ENCODE data around the gene RBM47.

DNA sequence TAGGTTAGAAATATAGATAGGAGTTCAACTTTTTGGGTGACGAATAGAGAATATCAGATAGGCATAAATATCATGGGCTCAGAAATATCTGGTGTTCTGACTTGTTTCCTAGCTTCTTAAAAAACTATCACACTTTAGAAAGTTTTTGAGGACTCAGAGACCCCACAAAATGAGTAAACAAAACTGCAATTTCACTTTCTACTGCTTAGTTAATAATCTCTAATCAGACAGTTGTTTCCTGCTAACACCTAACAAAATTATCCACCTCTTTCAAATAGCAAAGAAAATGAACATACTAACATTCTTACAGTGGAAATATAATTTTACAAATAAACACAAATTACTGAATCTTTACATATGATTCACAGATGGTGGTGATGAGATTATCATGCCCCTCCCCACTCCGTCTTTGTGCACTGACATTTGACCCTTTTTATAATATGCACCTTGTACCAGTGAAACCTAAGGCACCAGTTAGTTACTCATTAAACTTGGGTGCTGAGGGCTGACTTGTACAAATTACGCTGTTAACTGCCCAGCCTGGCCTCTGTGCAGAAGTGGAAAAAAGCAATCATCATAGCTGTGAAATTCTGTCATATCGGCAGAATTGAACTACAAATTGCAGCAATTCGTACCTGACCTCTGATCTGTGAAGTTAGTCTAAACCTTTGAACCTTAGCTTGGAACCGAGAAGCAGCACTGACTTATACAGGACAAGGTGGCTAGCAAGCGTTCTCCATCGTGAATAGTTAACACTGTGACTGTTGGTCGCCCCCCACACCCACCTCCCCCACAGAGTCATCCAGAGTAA lies 155.9 kb downstream of the RBM47 start:
- TF ChIP-seq, protein P1, sequence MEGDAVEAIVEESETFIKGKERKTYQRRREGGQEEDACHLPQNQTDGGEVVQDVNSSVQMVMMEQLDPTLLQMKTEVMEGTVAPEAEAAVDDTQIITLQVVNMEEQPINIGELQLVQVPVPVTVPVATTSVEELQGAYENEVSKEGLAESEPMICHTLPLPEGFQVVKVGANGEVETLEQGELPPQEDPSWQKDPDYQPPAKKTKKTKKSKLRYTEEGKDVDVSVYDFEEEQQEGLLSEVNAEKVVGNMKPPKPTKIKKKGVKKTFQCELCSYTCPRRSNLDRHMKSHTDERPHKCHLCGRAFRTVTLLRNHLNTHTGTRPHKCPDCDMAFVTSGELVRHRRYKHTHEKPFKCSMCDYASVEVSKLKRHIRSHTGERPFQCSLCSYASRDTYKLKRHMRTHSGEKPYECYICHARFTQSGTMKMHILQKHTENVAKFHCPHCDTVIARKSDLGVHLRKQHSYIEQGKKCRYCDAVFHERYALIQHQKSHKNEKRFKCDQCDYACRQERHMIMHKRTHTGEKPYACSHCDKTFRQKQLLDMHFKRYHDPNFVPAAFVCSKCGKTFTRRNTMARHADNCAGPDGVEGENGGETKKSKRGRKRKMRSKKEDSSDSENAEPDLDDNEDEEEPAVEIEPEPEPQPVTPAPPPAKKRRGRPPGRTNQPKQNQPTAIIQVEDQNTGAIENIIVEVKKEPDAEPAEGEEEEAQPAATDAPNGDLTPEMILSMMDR (IDR thresholded peaks at IDR 0.05) = no peak
- no peak for TF ChIP-seq POLR2A (IDR thresholded peaks at IDR 0.05)
